Small intestine (tissue), 7 donors: ENCODE data around the gene KLRF2. TPM values are rescaled to one million over a fixed set of nuclear protein-coding genes. Genes with fewer than 3 reads are reported as not detected.
"Not testable (repeated sequence)": the region's sequence is repeated elsewhere in the genome, so short reads cannot be mapped to it uniquely, and the experiment has no call there.

Experiments
- DNase-seq, 2 donors: peaks; one replicate each; pipeline versions ENCODE4 v3.0.0 to v3.0.0-alpha.2; 2013
- FAIRE-seq: peaks from 2 replicates; lab custom pipeline; 2012; peaks lifted over from hg19 to GRCh38; lab: Jason Lieb, UNC
- H3K27ac ChIP-seq, 3 donors: one replicate each; pipeline ENCODE4 v1.5.1; 2013; ENCODE audit warnings: low read length in 2 of 3, mild to moderate bottlenecking in 2 of 3, control low read depth in 1 of 3, inconsistent platforms in 1 of 3, low read depth in 1 of 3, moderate library complexity in 1 of 3
- H3K27me3 ChIP-seq, 3 donors: one replicate each; pipeline ENCODE4 v1.6.1; 2013; ENCODE audit warnings: low read length in 3 of 3, inconsistent platforms in 1 of 3; ENCODE audit not compliant: control insufficient read depth in 3 of 3, insufficient read depth in 3 of 3
- H3K36me3 ChIP-seq, 3 donors: one replicate each; pipeline ENCODE4 v1.6.1; 2013; ENCODE audit warnings: low read length in 3 of 3, inconsistent platforms in 1 of 3, low read depth in 1 of 3, mild to moderate bottlenecking in 1 of 3, moderate library complexity in 1 of 3; ENCODE audit not compliant: control insufficient read depth in 3 of 3, insufficient read depth in 2 of 3
- H3K4me1 ChIP-seq, 3 donors: one replicate each; pipeline ENCODE4 v1.6.1; 2013; ENCODE audit warnings: low read length in 2 of 3, inconsistent platforms in 1 of 3, low read depth in 1 of 3, mild to moderate bottlenecking in 1 of 3, moderate library complexity in 1 of 3; ENCODE audit not compliant: control insufficient read depth in 3 of 3, insufficient read depth in 2 of 3
- H3K4me3 ChIP-seq, 3 donors: one replicate each; pipeline ENCODE4 v1.5.1; 2013; ENCODE audit warnings: low read length in 3 of 3, control low read depth in 1 of 3, inconsistent platforms in 1 of 3, low read depth in 1 of 3, mild to moderate bottlenecking in 1 of 3, moderate library complexity in 1 of 3
- H3K9me3 ChIP-seq, 2 donors: one replicate each; pipeline ENCODE4 v1.6.1; 2013; ENCODE audit warnings: low read depth in 1 of 2, low read length in 1 of 2; ENCODE audit not compliant: control insufficient read depth in 2 of 2, insufficient read depth in 1 of 2
- WGBS, 3 donors: extraction: QIAGEN DNeasy Blood & Tissue Kit; methylation state at CpG; one replicate each; pipeline ENCODE4 v1.1.7; 2013; 5-methylcytosine and 5-hydroxymethylcytosine counted together
- polyA plus RNA-seq, 4 donors: library from polyadenylated mRNA; stranded (reverse) in 3 of 4; unstranded in 1 of 4; fragments of 200-250 nt in 3 of 4; fragments of 120-200 nt in 1 of 4; gene quantifications; one replicate each; pipeline versions ENCODE4 v1.2.1 to v1.2.3, GENCODE V29; 2013
- donor health status: healthy with polysubstance abuse.
- donor health status: control.
- donor health status: control.
- donor health status: Bipolar disorder and iron deficiency.
- donor health status: healthy.

Gene KLRF2
- polyA plus RNA-seq, 4 donors = 0.75 TPM; not detected in 3

- Histone ChIP-seq H3K27me3 (no peaks in the 10 kb centered on the region), H3K27ac (no peak overlapping the region), H3K4me3 (no peak overlapping the region), H3K36me3 (no peaks in the 10 kb centered on the region), H3K9me3 (no peaks in the 10 kb centered on the region), H3K4me1 (no peaks in the 10 kb centered on the region)
- no peak for FAIRE-seq
- no peak for DNase-seq
- WGBS, 3 donors = 93 to 95% (median 95%) methylated on average over 3 of the region's 3 CpGs
These were observed 9.1 kb upstream of the KLRF2 start for GRCh38 chr12:9872162-9872561.

- no peaks in the 10 kb centered on the region for H3K27me3 ChIP-seq
- no peak for DNase-seq
- no peaks in the 10 kb centered on the region for H3K9me3 ChIP-seq
- no peak overlapping the region for H3K4me3 ChIP-seq
- no peaks in the 10 kb centered on the region for H3K4me1 ChIP-seq
- no peak overlapping the region for H3K27ac ChIP-seq
- WGBS, 3 donors = 74 to 82% (median 82%) methylated on average over 11 of the region's 11 CpGs
- no peaks in the 10 kb centered on the region for H3K36me3 ChIP-seq
- FAIRE-seq = no peak
These were observed 8.5 kb upstream of the KLRF2 start for GRCh38 chr12:9872742-9873141.

- H3K36me3 ChIP-seq, H3K4me1 ChIP-seq, FAIRE-seq, H3K9me3 ChIP-seq, DNase-seq, H3K27ac ChIP-seq, H3K4me3 ChIP-seq, H3K27me3 ChIP-seq: not testable (repeated sequence)
- 95 to 98% (median 96%) methylated on average over 21 to 26 of the region's 26 CpGs for WGBS, 3 donors
These were observed 5.2 kb upstream of the KLRF2 start for GRCh38 chr12:9876120-9876519.

- Histone ChIP-seq H3K4me3 (no peak overlapping the region), H3K36me3 (no peaks in the 10 kb centered on the region), H3K4me1 (no peaks in the 10 kb centered on the region), H3K27ac (no peak overlapping the region), H3K9me3 (no peaks in the 10 kb centered on the region), H3K27me3 (no peaks in the 10 kb centered on the region)
- DNase-seq = no peak
- WGBS, 3 donors = 70 to 83% (median 74%) methylated on average over 4 of the region's 4 CpGs
- no peak for FAIRE-seq
These were observed 684 bp upstream of the KLRF2 start for GRCh38 chr12:9880532-9881078.

- WGBS, 3 donors = 89 to 92% (median 91%) methylated on average over 5 of the region's 5 CpGs
- Histone ChIP-seq H3K36me3 (no peaks in the 10 kb centered on the region), H3K4me1 (no peaks in the 10 kb centered on the region), H3K27ac (no peak overlapping the region), H3K27me3 (no peaks in the 10 kb centered on the region), H3K4me3 (no peak overlapping the region), H3K9me3 (no peaks in the 10 kb centered on the region)
- FAIRE-seq = no peak
- DNase-seq = no peak
These were observed 699 bp downstream of the KLRF2 start for GRCh38 chr12:9881988-9882387.

GRCh38 chr12:9883175-9883574 is 1.9 kb downstream of the KLRF2 start:
- FAIRE-seq = no peak

GRCh38 chr12:9888665-9889273 is 7.5 kb downstream of the KLRF2 start:
- Histone ChIP-seq H3K9me3 (no peaks in the 10 kb centered on the region), H3K27ac (no peak overlapping the region), H3K27me3 (no peaks in the 10 kb centered on the region), H3K4me3 (no peak overlapping the region), H3K4me1 (no peaks in the 10 kb centered on the region), H3K36me3 (no peaks in the 10 kb centered on the region)
- no peak for DNase-seq
- no peak for FAIRE-seq
- 27 to 55% (median 42%) methylated on average over 4 of the region's 4 CpGs for WGBS, 3 donors

More at GRCh38 chr12:9883175-9883574, 1.9 kb downstream of the KLRF2 start:
- Histone ChIP-seq H3K27ac (no peak overlapping the region), H3K4me3 (no peak overlapping the region), H3K4me1 (no peaks in the 10 kb centered on the region), H3K36me3 (no peaks in the 10 kb centered on the region), H3K9me3 (no peaks in the 10 kb centered on the region), H3K27me3 (no peaks in the 10 kb centered on the region)
- DNase-seq = no peak

GRCh38 chr12:9895215-9895971 is 14.1 kb downstream of the KLRF2 start:
- WGBS, 3 donors = 63 to 77% (median 72%) methylated on average over 6 of the region's 6 CpGs
- no peaks in the 10 kb centered on the region for H3K36me3 ChIP-seq
- FAIRE-seq = no peak
- H3K27ac ChIP-seq = no peak overlapping the region
- H3K4me1 ChIP-seq = no peaks in the 10 kb centered on the region
- no peaks in the 10 kb centered on the region for H3K27me3 ChIP-seq
- DNase-seq = no peak
- no peaks in the 10 kb centered on the region for H3K9me3 ChIP-seq
- no peak overlapping the region for H3K4me3 ChIP-seq
